ENCODE data around the gene CGNL1. TPM values are rescaled to one million over a fixed set of nuclear protein-coding genes. Genes with fewer than 3 reads are reported as not detected.

Gene CGNL1
- polyA plus RNA-seq, 2 donors = 6.7 to 16.8 TPM

- WGBS, 2 donors = 92 to 98% methylated on average over 3 of the region's 3 CpGs
- H3K9me3 ChIP-seq (ENCODE audit: control insufficient read depth in 2 of 2, insufficient read depth in 1 of 2, low read depth in 1 of 2, low read length in 1 of 2) = no peaks in the 10 kb centered on the region
- no peaks in the 10 kb centered on the region for H3K36me3 ChIP-seq (ENCODE audit: control insufficient read depth in 2 of 2, insufficient read depth in 2 of 2, low read length in 1 of 2)
- H3K27me3 ChIP-seq (ENCODE audit: control insufficient read depth in 1 of 2, insufficient read depth in 2 of 2, low read length in 2 of 2) = no peaks in the 10 kb centered on the region
- no peak overlapping the region for H3K4me3 ChIP-seq (ENCODE audit: low read depth in 1 of 2, low read length in 2 of 2)
- no peak overlapping the region for H3K27ac ChIP-seq (ENCODE audit: low read depth in 2 of 2, low read length in 1 of 2)
- peaks cover 5 to 6% of the 10 kb centered on the region in 2 donors for H3K4me1 ChIP-seq (ENCODE audit: control insufficient read depth in 2 of 2, insufficient read depth in 2 of 2, low read length in 1 of 2)
These were observed 179.0 kb downstream of the CGNL1 start for GRCh38 chr15:57555270-57555669.

- Histone ChIP-seq H3K4me1 (ENCODE audit: control insufficient read depth in 2 of 2, insufficient read depth in 2 of 2, low read length in 1 of 2) (peaks cover 4 to 6% of the 10 kb centered on the region in 2 donors), H3K4me3 (ENCODE audit: low read depth in 1 of 2, low read length in 2 of 2) (no peak overlapping the region), H3K27ac (ENCODE audit: low read depth in 2 of 2, low read length in 1 of 2) (no peak overlapping the region), H3K9me3 (ENCODE audit: control insufficient read depth in 2 of 2, insufficient read depth in 1 of 2, low read depth in 1 of 2, low read length in 1 of 2) (no peaks in the 10 kb centered on the region), H3K27me3 (ENCODE audit: control insufficient read depth in 1 of 2, insufficient read depth in 2 of 2, low read length in 2 of 2) (no peaks in the 10 kb centered on the region), H3K36me3 (ENCODE audit: control insufficient read depth in 2 of 2, insufficient read depth in 2 of 2, low read length in 1 of 2) (no peaks in the 10 kb centered on the region)
- WGBS, 2 donors = 88 to 94% methylated on average over 9 of the region's 9 CpGs
These were observed 179.7 kb downstream of the CGNL1 start for GRCh38 chr15:57556040-57556439.

GRCh38 chr15:57557267-57557666 is 181.0 kb downstream of the CGNL1 start:
- Histone ChIP-seq H3K27me3 (ENCODE audit: control insufficient read depth in 1 of 2, insufficient read depth in 2 of 2, low read length in 2 of 2) (no peaks in the 10 kb centered on the region), H3K36me3 (ENCODE audit: control insufficient read depth in 2 of 2, insufficient read depth in 2 of 2, low read length in 1 of 2) (no peaks in the 10 kb centered on the region), H3K9me3 (ENCODE audit: control insufficient read depth in 2 of 2, insufficient read depth in 1 of 2, low read depth in 1 of 2, low read length in 1 of 2) (no peaks in the 10 kb centered on the region), H3K4me3 (ENCODE audit: low read depth in 1 of 2, low read length in 2 of 2) (no peak overlapping the region), H3K4me1 (ENCODE audit: control insufficient read depth in 2 of 2, insufficient read depth in 2 of 2, low read length in 1 of 2) (peaks cover 0 to 6% of the 10 kb centered on the region in 2 donors), H3K27ac (ENCODE audit: low read depth in 2 of 2, low read length in 1 of 2) (no peak overlapping the region)
- WGBS, 2 donors = 86 to 96% methylated on average over 3 of the region's 3 CpGs

- Histone ChIP-seq H3K27me3 (ENCODE audit: control insufficient read depth in 1 of 2, insufficient read depth in 2 of 2, low read length in 2 of 2) (no peaks in the 10 kb centered on the region), H3K27ac (ENCODE audit: low read depth in 2 of 2, low read length in 1 of 2) (no peak overlapping the region), H3K9me3 (ENCODE audit: control insufficient read depth in 2 of 2, insufficient read depth in 1 of 2, low read depth in 1 of 2, low read length in 1 of 2) (no peaks in the 10 kb centered on the region), H3K4me3 (ENCODE audit: low read depth in 1 of 2, low read length in 2 of 2) (no peak overlapping the region), H3K36me3 (ENCODE audit: control insufficient read depth in 2 of 2, insufficient read depth in 2 of 2, low read length in 1 of 2) (no peaks in the 10 kb centered on the region), H3K4me1 (ENCODE audit: control insufficient read depth in 2 of 2, insufficient read depth in 2 of 2, low read length in 1 of 2) (peaks cover 0 to 6% of the 10 kb centered on the region in 2 donors)
- WGBS, 2 donors = 89 to 93% methylated on average over 6 of the region's 6 CpGs
These were observed 181.5 kb downstream of the CGNL1 start for GRCh38 chr15:57557810-57558209.

GRCh38 chr15:57559875-57560274 is 183.6 kb downstream of the CGNL1 start:
- 12 to 17% methylated on average over 5 of the region's 5 CpGs for WGBS, 2 donors
- Histone ChIP-seq H3K27me3 (ENCODE audit: control insufficient read depth in 1 of 2, insufficient read depth in 2 of 2, low read length in 2 of 2) (no peaks in the 10 kb centered on the region), H3K36me3 (ENCODE audit: control insufficient read depth in 2 of 2, insufficient read depth in 2 of 2, low read length in 1 of 2) (no peaks in the 10 kb centered on the region), H3K4me3 (ENCODE audit: low read depth in 1 of 2, low read length in 2 of 2) (no peak overlapping the region), H3K27ac (ENCODE audit: low read depth in 2 of 2, low read length in 1 of 2) (no peak overlapping the region), H3K9me3 (ENCODE audit: control insufficient read depth in 2 of 2, insufficient read depth in 1 of 2, low read depth in 1 of 2, low read length in 1 of 2) (no peaks in the 10 kb centered on the region), H3K4me1 (ENCODE audit: control insufficient read depth in 2 of 2, insufficient read depth in 2 of 2, low read length in 1 of 2) (peaks cover 0 to 2% of the 10 kb centered on the region in 2 donors)

GRCh38 chr15:57561041-57561711 is 184.9 kb downstream of the CGNL1 start:
- Histone ChIP-seq H3K4me3 (ENCODE audit: low read depth in 1 of 2, low read length in 2 of 2) (no peak overlapping the region), H3K27ac (ENCODE audit: low read depth in 2 of 2, low read length in 1 of 2) (peak overlapping the region in 1 of 2 donors; percentile 17), H3K4me1 (ENCODE audit: control insufficient read depth in 2 of 2, insufficient read depth in 2 of 2, low read length in 1 of 2) (no peaks in the 10 kb centered on the region), H3K27me3 (ENCODE audit: control insufficient read depth in 1 of 2, insufficient read depth in 2 of 2, low read length in 2 of 2) (no peaks in the 10 kb centered on the region), H3K9me3 (ENCODE audit: control insufficient read depth in 2 of 2, insufficient read depth in 1 of 2, low read depth in 1 of 2, low read length in 1 of 2) (no peaks in the 10 kb centered on the region), H3K36me3 (ENCODE audit: control insufficient read depth in 2 of 2, insufficient read depth in 2 of 2, low read length in 1 of 2) (no peaks in the 10 kb centered on the region)
- WGBS, 2 donors = 38% methylated on average over 9 of the region's 9 CpGs

GRCh38 chr15:57562196-57562769 is 186.0 kb downstream of the CGNL1 start:
- H3K4me1 ChIP-seq (ENCODE audit: control insufficient read depth in 2 of 2, insufficient read depth in 2 of 2, low read length in 1 of 2) = no peaks in the 10 kb centered on the region

GRCh38 chr15:57563416-57563815 is 187.1 kb downstream of the CGNL1 start:
- 74 to 82% methylated on average over 6 of the region's 6 CpGs for WGBS, 2 donors
- Histone ChIP-seq H3K27me3 (ENCODE audit: control insufficient read depth in 1 of 2, insufficient read depth in 2 of 2, low read length in 2 of 2) (no peaks in the 10 kb centered on the region), H3K9me3 (ENCODE audit: control insufficient read depth in 2 of 2, insufficient read depth in 1 of 2, low read depth in 1 of 2, low read length in 1 of 2) (no peaks in the 10 kb centered on the region), H3K4me1 (ENCODE audit: control insufficient read depth in 2 of 2, insufficient read depth in 2 of 2, low read length in 1 of 2) (no peaks in the 10 kb centered on the region), H3K27ac (ENCODE audit: low read depth in 2 of 2, low read length in 1 of 2) (no peak overlapping the region), H3K4me3 (ENCODE audit: low read depth in 1 of 2, low read length in 2 of 2) (no peak overlapping the region), H3K36me3 (ENCODE audit: control insufficient read depth in 2 of 2, insufficient read depth in 2 of 2, low read length in 1 of 2) (no peaks in the 10 kb centered on the region)

More at GRCh38 chr15:57562196-57562769, 186.0 kb downstream of the CGNL1 start:
- Histone ChIP-seq H3K9me3 (ENCODE audit: control insufficient read depth in 2 of 2, insufficient read depth in 1 of 2, low read depth in 1 of 2, low read length in 1 of 2) (no peaks in the 10 kb centered on the region), H3K36me3 (ENCODE audit: control insufficient read depth in 2 of 2, insufficient read depth in 2 of 2, low read length in 1 of 2) (no peaks in the 10 kb centered on the region), H3K27ac (ENCODE audit: low read depth in 2 of 2, low read length in 1 of 2) (no peak overlapping the region), H3K27me3 (ENCODE audit: control insufficient read depth in 1 of 2, insufficient read depth in 2 of 2, low read length in 2 of 2) (no peaks in the 10 kb centered on the region), H3K4me3 (ENCODE audit: low read depth in 1 of 2, low read length in 2 of 2) (no peak overlapping the region)
- WGBS, 2 donors = 58 to 74% methylated on average over 11 of the region's 11 CpGs

- no peaks in the 10 kb centered on the region for H3K36me3 ChIP-seq (ENCODE audit: control insufficient read depth in 2 of 2, insufficient read depth in 2 of 2, low read length in 1 of 2)
- H3K4me3 ChIP-seq (ENCODE audit: low read depth in 1 of 2, low read length in 2 of 2) = no peak overlapping the region
- no peaks in the 10 kb centered on the region for H3K4me1 ChIP-seq (ENCODE audit: control insufficient read depth in 2 of 2, insufficient read depth in 2 of 2, low read length in 1 of 2)
- H3K27ac ChIP-seq (ENCODE audit: low read depth in 2 of 2, low read length in 1 of 2) = no peak overlapping the region
- H3K9me3 ChIP-seq (ENCODE audit: control insufficient read depth in 2 of 2, insufficient read depth in 1 of 2, low read depth in 1 of 2, low read length in 1 of 2) = no peaks in the 10 kb centered on the region
- 20% methylated on average over 10 of the region's 10 CpGs for WGBS, 2 donors
- H3K27me3 ChIP-seq (ENCODE audit: control insufficient read depth in 1 of 2, insufficient read depth in 2 of 2, low read length in 2 of 2) = no peaks in the 10 kb centered on the region
These were observed 189.0 kb downstream of the CGNL1 start for GRCh38 chr15:57565311-57565710.

GRCh38 chr15:57566834-57567233 is 190.5 kb downstream of the CGNL1 start:
- no peaks in the 10 kb centered on the region for H3K4me1 ChIP-seq (ENCODE audit: control insufficient read depth in 2 of 2, insufficient read depth in 2 of 2, low read length in 1 of 2)
- H3K4me3 ChIP-seq (ENCODE audit: low read depth in 1 of 2, low read length in 2 of 2) = no peak overlapping the region
- no peaks in the 10 kb centered on the region for H3K9me3 ChIP-seq (ENCODE audit: control insufficient read depth in 2 of 2, insufficient read depth in 1 of 2, low read depth in 1 of 2, low read length in 1 of 2)
- no peaks in the 10 kb centered on the region for H3K27me3 ChIP-seq (ENCODE audit: control insufficient read depth in 1 of 2, insufficient read depth in 2 of 2, low read length in 2 of 2)
- H3K36me3 ChIP-seq (ENCODE audit: control insufficient read depth in 2 of 2, insufficient read depth in 2 of 2, low read length in 1 of 2) = no peaks in the 10 kb centered on the region
- H3K27ac ChIP-seq (ENCODE audit: low read depth in 2 of 2, low read length in 1 of 2) = no peak overlapping the region
- WGBS, 2 donors = 36 to 39% methylated on average over 4 of the region's 4 CpGs

All from esophagus (tissue), 2 donors.